Neuronal stem cell (in vitro differentiated cells): ENCODE results near the gene MTHFSD.
A peak's percentile ranks its signal among the peaks of the same experiment; 100 is the strongest.

Experiments
- DNase-seq: peaks from one replicate; pipeline ENCODE4 v3.0.0-alpha.2; 2013; ENCODE audit warnings: low spot score
- H2AFZ ChIP-seq: one replicate; pipeline ENCODE4 v1.6.1; 2013; ENCODE audit warnings: mild to moderate bottlenecking, low read length, inconsistent platforms
- H2AK5ac ChIP-seq: 2 replicates; pipeline ENCODE4 v1.6.1; 2013; ENCODE audit warnings: low read depth, mild to moderate bottlenecking, inconsistent platforms, low read length, moderate library complexity, mixed read lengths
- H2BK120ac ChIP-seq: 2 replicates; pipeline ENCODE4 v1.6.1; 2013; ENCODE audit warnings: low read depth, mild to moderate bottlenecking, inconsistent platforms, low read length, moderate library complexity, mixed read lengths
- H2BK12ac ChIP-seq: one replicate; pipeline ENCODE4 v1.6.1; 2013; ENCODE audit warnings: low read length, inconsistent platforms
- H2BK15ac ChIP-seq: 2 replicates; pipeline ENCODE4 v1.6.1; 2013; ENCODE audit warnings: mild to moderate bottlenecking, low read length, inconsistent platforms, mixed read lengths
- H2BK5ac ChIP-seq: one replicate; pipeline ENCODE4 v1.6.1; 2013; ENCODE audit warnings: inconsistent platforms, mild to moderate bottlenecking, low read length, moderate library complexity
- H3K14ac ChIP-seq: one replicate; pipeline ENCODE4 v1.6.1; 2013; ENCODE audit warnings: low read length, inconsistent platforms
- H3K18ac ChIP-seq: 2 replicates; pipeline ENCODE4 v1.6.1; 2013; ENCODE audit warnings: low read length, inconsistent platforms
- H3K23ac ChIP-seq: 2 replicates; pipeline ENCODE4 v1.6.1; 2013; ENCODE audit warnings: low read depth, mild to moderate bottlenecking, mixed read lengths, low read length, inconsistent platforms; ENCODE audit not compliant: poor library complexity
- H3K27ac ChIP-seq: replicated peaks from 3 replicates; pipeline ENCODE4 v1.5.1; 2013; ENCODE audit warnings: low read length, inconsistent platforms
- H3K27me3 ChIP-seq, 3 experiments: 2 replicates each; pipeline ENCODE4 v1.6.1; 2013; ENCODE audit warnings: low read length in 3 of 3, mild to moderate bottlenecking in 2 of 3, inconsistent platforms in 1 of 3, low read depth in 1 of 3, mixed read lengths in 1 of 3, moderate library complexity in 1 of 3; ENCODE audit not compliant: control insufficient read depth in 3 of 3, insufficient read depth in 3 of 3
- H3K36me3 ChIP-seq, 2 donors: replicated peaks in 1 of 2; 2 replicates each; pipeline ENCODE4 v1.6.1; 2013; ENCODE audit warnings: low read length in 2 of 2; ENCODE audit not compliant: control insufficient read depth in 2 of 2, insufficient read depth in 2 of 2
- H3K4ac ChIP-seq: 2 replicates; pipeline ENCODE4 v1.6.1; 2013; ENCODE audit warnings: inconsistent platforms, mild to moderate bottlenecking, low read length, moderate library complexity
- H3K4me1 ChIP-seq, 2 donors: 1 replicate in 1 of 2; 2 replicates in 1 of 2; pipeline ENCODE4 v1.6.1; 2013; ENCODE audit warnings: low read length in 2 of 2, low read depth in 1 of 2; ENCODE audit not compliant: control insufficient read depth in 2 of 2, insufficient read depth in 1 of 2
- H3K4me2 ChIP-seq: one replicate; pipeline ENCODE4 v1.6.1; 2013; ENCODE audit warnings: mild to moderate bottlenecking, low read length, inconsistent platforms; ENCODE audit not compliant: insufficient read depth, poor library complexity, severe bottlenecking
- H3K4me3 ChIP-seq, 2 donors: 2 replicates each; pipeline ENCODE4 v1.5.1; 2013; ENCODE audit warnings: low read length in 2 of 2, mild to moderate bottlenecking in 2 of 2, inconsistent platforms in 1 of 2, moderate library complexity in 1 of 2
- H3K79me1 ChIP-seq: one replicate; pipeline ENCODE4 v1.6.1; 2013; ENCODE audit warnings: low read depth, mild to moderate bottlenecking, inconsistent platforms, low read length, moderate library complexity
- H3K9ac ChIP-seq: one replicate; pipeline ENCODE4 v1.6.1; 2013; ENCODE audit warnings: mild to moderate bottlenecking, low read depth, low read length, inconsistent platforms; ENCODE audit not compliant: poor library complexity
- H3K9me3 ChIP-seq, 2 donors: replicated peaks in 1 of 2; 2 replicates each; pipeline versions ENCODE3 to v1.6.1; 2013; ENCODE audit warnings: low read length in 2 of 2, mild to moderate bottlenecking in 2 of 2, inconsistent platforms in 1 of 2, low read depth in 1 of 2, mixed read lengths in 1 of 2, moderate library complexity in 1 of 2; ENCODE audit not compliant: control insufficient read depth in 2 of 2, insufficient read depth in 1 of 2
- H4K8ac ChIP-seq: one replicate; pipeline ENCODE4 v1.6.1; 2013; ENCODE audit warnings: low read depth, mild to moderate bottlenecking, inconsistent platforms, low read length, moderate library complexity
- H4K91ac ChIP-seq: one replicate; pipeline ENCODE4 v1.6.1; 2013; ENCODE audit warnings: low read length, low read depth, mild to moderate bottlenecking, inconsistent platforms; ENCODE audit not compliant: poor library complexity
- WGBS, 2 donors: extraction: QIAGEN DNeasy Blood & Tissue Kit; methylation state at CpG; one replicate each; pipeline ENCODE4 v1.1.7; 2013; ENCODE audit warnings: missing lambda C conversion rate in 2 of 2, mixed read lengths in 1 of 2; ENCODE audit not compliant: insufficient read length in 2 of 2, insufficient replicate concordance in 1 of 2; ENCODE audit errors: extremely low coverage in 2 of 2; 5-methylcytosine and 5-hydroxymethylcytosine counted together

MTHFSD gene

GRCh38 chr16:86496262-86496928 is 58.6 kb downstream of the MTHFSD start:
- no peak overlapping the region for H4K91ac ChIP-seq
- H3K14ac ChIP-seq: peak overlapping the region; percentile 77
- H3K79me1 ChIP-seq: no peaks in the 10 kb centered on the region
- peak overlapping the region; percentile 69 for H2BK15ac ChIP-seq
- H3K18ac ChIP-seq: peak overlapping the region; percentile 75
- no peak overlapping the region for H3K4me2 ChIP-seq
- H3K27ac ChIP-seq: no peak overlapping the region
- no peak overlapping the region for H4K8ac ChIP-seq
- peaks cover 70 to 98% (median 97%) of the 10 kb centered on the region in 3 experiments for H3K27me3 ChIP-seq
- H2BK12ac ChIP-seq: peak overlapping the region; percentile 16
- no peak overlapping the region for H3K9ac ChIP-seq
- H3K4ac ChIP-seq: peak overlapping the region; percentile 54
- H2AFZ ChIP-seq: no peak overlapping the region
- H3K4me3 ChIP-seq: no peak overlapping the region
- DNase-seq: no peak
- H3K23ac ChIP-seq: peak overlapping the region; percentile 76
- WGBS, 2 donors: no CpG with 5 or more reads among the region's 34 CpGs
- H3K36me3 ChIP-seq: no peaks in the 10 kb centered on the region
- H2AK5ac ChIP-seq: peak overlapping the region; percentile 81
- H3K4me1 ChIP-seq: no peaks in the 10 kb centered on the region
- peaks cover 0 to 6% of the 10 kb centered on the region in 2 donors for H3K9me3 ChIP-seq
- H2BK120ac ChIP-seq: peak overlapping the region; percentile 17
- no peak overlapping the region for H2BK5ac ChIP-seq

GRCh38 chr16:86495756-86496261 is 59.2 kb downstream of the MTHFSD start:
- no peak for DNase-seq
- H2BK120ac ChIP-seq: peak overlapping the region; percentile 17
- H2BK15ac ChIP-seq: peak overlapping the region; percentile 69
- no peaks in the 10 kb centered on the region for H3K79me1 ChIP-seq
- H3K18ac ChIP-seq: no peak overlapping the region
- H3K4me1 ChIP-seq: no peaks in the 10 kb centered on the region
- WGBS, 2 donors: no CpG with 5 or more reads among the region's 16 CpGs
- no peak overlapping the region for H3K9ac ChIP-seq
- no peak overlapping the region for H2BK5ac ChIP-seq
- H3K4me3 ChIP-seq: no peak overlapping the region
- H3K23ac ChIP-seq: no peak overlapping the region
- H3K14ac ChIP-seq: no peak overlapping the region
- no peak overlapping the region for H4K8ac ChIP-seq
- no peak overlapping the region for H4K91ac ChIP-seq
- peaks cover 0 to 6% of the 10 kb centered on the region in 2 donors for H3K9me3 ChIP-seq
- no peak overlapping the region for H3K4ac ChIP-seq
- no peak overlapping the region for H2AFZ ChIP-seq
- no peak overlapping the region for H3K4me2 ChIP-seq
- H2BK12ac ChIP-seq: no peak overlapping the region
- peaks cover 64 to 98% (median 97%) of the 10 kb centered on the region in 3 experiments for H3K27me3 ChIP-seq
- H2AK5ac ChIP-seq: no peak overlapping the region
- no peak overlapping the region for H3K27ac ChIP-seq
- no peaks in the 10 kb centered on the region for H3K36me3 ChIP-seq

GRCh38 chr16:86495357-86495701 is 59.7 kb downstream of the MTHFSD start:
- no peak overlapping the region for H3K18ac ChIP-seq
- no peak overlapping the region for H2BK15ac ChIP-seq
- H3K14ac ChIP-seq: no peak overlapping the region
- peaks cover 0 to 6% of the 10 kb centered on the region in 2 donors for H3K9me3 ChIP-seq
- no peak overlapping the region for H3K4me3 ChIP-seq
- no peaks in the 10 kb centered on the region for H3K36me3 ChIP-seq
- no peak overlapping the region for H4K91ac ChIP-seq
- H2AFZ ChIP-seq: no peak overlapping the region
- H3K4me1 ChIP-seq: no peaks in the 10 kb centered on the region
- no peak overlapping the region for H3K27ac ChIP-seq
- no peak overlapping the region for H4K8ac ChIP-seq
- no peak overlapping the region for H2AK5ac ChIP-seq
- no peak overlapping the region for H2BK12ac ChIP-seq
- no peak overlapping the region for H2BK120ac ChIP-seq
- H2BK5ac ChIP-seq: no peak overlapping the region
- WGBS, 2 donors: no CpG with 5 or more reads among the region's 10 CpGs
- no peaks in the 10 kb centered on the region for H3K79me1 ChIP-seq
- H3K23ac ChIP-seq: no peak overlapping the region
- no peak overlapping the region for H3K4ac ChIP-seq
- no peak overlapping the region for H3K4me2 ChIP-seq
- H3K27me3 ChIP-seq: peaks cover 59 to 97% (median 97%) of the 10 kb centered on the region in 3 experiments
- DNase-seq: no peak
- H3K9ac ChIP-seq: no peak overlapping the region

- WGBS, 2 donors: no CpG with 5 or more reads among the region's 54 CpGs
- Histone ChIP-seq H3K4me3 (no peak overlapping the region), H3K9me3 (peaks cover 0 to 6% of the 10 kb centered on the region in 2 donors)
Observed at GRCh38 chr16:86494565-86495356, 60.3 kb downstream of the MTHFSD start.

More at GRCh38 chr16:86494565-86495356, 60.3 kb downstream of the MTHFSD start:
- no peak overlapping the region for H2AFZ ChIP-seq
- DNase-seq: no peak
- no peak overlapping the region for H3K4me2 ChIP-seq
- H3K18ac ChIP-seq: no peak overlapping the region
- no peak overlapping the region for H3K9ac ChIP-seq
- H2BK5ac ChIP-seq: peak overlapping the region; percentile 54
- no peak overlapping the region for H3K4ac ChIP-seq
- no peak overlapping the region for H4K91ac ChIP-seq
- H4K8ac ChIP-seq: no peak overlapping the region
- no peak overlapping the region for H3K27ac ChIP-seq
- H3K27me3 ChIP-seq: peaks cover 54 to 97% (median 93%) of the 10 kb centered on the region in 3 experiments
- no peak overlapping the region for H2BK15ac ChIP-seq
- H2AK5ac ChIP-seq: peak overlapping the region; percentile 25
- no peaks in the 10 kb centered on the region for H3K36me3 ChIP-seq
- H3K23ac ChIP-seq: peak overlapping the region; percentile 60
- H2BK120ac ChIP-seq: no peak overlapping the region
- H3K14ac ChIP-seq: no peak overlapping the region
- no peaks in the 10 kb centered on the region for H3K79me1 ChIP-seq
- H2BK12ac ChIP-seq: no peak overlapping the region
- H3K4me1 ChIP-seq: no peaks in the 10 kb centered on the region
